H1 (cell line): Measurements from ENCODE around the gene EIF4E2. TPM values are rescaled to one million over a fixed set of nuclear protein-coding genes. Genes with fewer than 3 reads are reported as not detected.

ENCODE experiments used
- CTCF ChIA-PET: fragments of 300-600 bp; sonication (Branson Sonifier 250); formaldehyde crosslinking; loops from one replicate; lab custom pipeline; 2021; ENCODE audit not compliant: partially characterized antibody; lab: Charles Lee
- POLR2A ChIA-PET: fragments of 300-600 bp; sonication (Branson Sonifier 250); formaldehyde crosslinking; loops from one replicate; lab custom pipeline; 2021; ENCODE audit warnings: inconsistent platforms; ENCODE audit not compliant: partially characterized antibody; lab: Charles Lee
- DNase-seq, 2 experiments: peaks; one replicate each; pipeline versions ENCODE4 v3.0.0 to v3.0.0-alpha.2; 2010 to 2022; ENCODE audit warnings: low spot score in 2 of 2, low read depth in 1 of 2, mixed read lengths in 1 of 2
- FAIRE-seq: peaks from 2 replicates; lab custom pipeline; 2011; peaks lifted over from hg19 to GRCh38; lab: Jason Lieb, UNC
- H2AFZ ChIP-seq: 2 replicates; pipeline ENCODE4 v1.8.1; 2012; ENCODE audit warnings: low read length, inconsistent platforms
- H2AK5ac ChIP-seq: 2 replicates; pipeline ENCODE4 v1.6.1; 2013; ENCODE audit warnings: low read depth, low read length
- H2BK120ac ChIP-seq: replicated peaks from 2 replicates; pipeline ENCODE3; 2013; ENCODE audit warnings: low read depth, low read length, inconsistent platforms
- H2BK12ac ChIP-seq: 2 replicates; pipeline ENCODE4 v1.6.1; 2013; ENCODE audit warnings: low read depth, low read length
- H2BK15ac ChIP-seq: 2 replicates; pipeline ENCODE4 v1.6.1; 2013; ENCODE audit warnings: low read length
- H2BK20ac ChIP-seq: 2 replicates; pipeline ENCODE4 v1.6.1; 2013; ENCODE audit warnings: low read length
- H2BK5ac ChIP-seq: 2 replicates; pipeline ENCODE4 v1.6.1; 2013; ENCODE audit warnings: low read depth, low read length
- H3K14ac ChIP-seq: 2 replicates; pipeline ENCODE4 v1.6.1; 2013; ENCODE audit warnings: inconsistent platforms; ENCODE audit not compliant: insufficient read length
- H3K18ac ChIP-seq: 2 replicates; pipeline ENCODE4 v1.6.1; 2013; ENCODE audit warnings: low read length; ENCODE audit errors: extremely low read depth
- H3K23ac ChIP-seq: 2 replicates; pipeline ENCODE4 v1.6.1; 2013; ENCODE audit warnings: inconsistent platforms; ENCODE audit not compliant: insufficient read length
- H3K23me2 ChIP-seq: 2 replicates; pipeline ENCODE4 v1.6.1; 2013; ENCODE audit warnings: low read depth, low read length
- H3K27ac ChIP-seq: 2 replicates; pipeline ENCODE4 v1.6.1; 2011; ENCODE audit warnings: low read depth, low read length, inconsistent platforms
- H3K27me3 ChIP-seq, 4 experiments: replicated peaks in 1 of 4; 1 replicate in 1 of 4; 2 replicates in 3 of 4; pipeline versions ENCODE4 v1.6.1 to v1.8.1; 2011 to 2013; ENCODE audit warnings: low read length in 3 of 4, mild to moderate bottlenecking in 3 of 4, inconsistent platforms in 2 of 4, mixed read lengths in 2 of 4, moderate library complexity in 1 of 4; ENCODE audit not compliant: control insufficient read depth in 3 of 4, insufficient read depth in 3 of 4; ENCODE audit errors: extremely low read depth in 1 of 4
- H3K36me3 ChIP-seq, 4 experiments: 2 replicates each; pipeline versions ENCODE4 v1.6.1 to v1.8.1; 2011 to 2013; ENCODE audit warnings: mild to moderate bottlenecking in 4 of 4, low read length in 3 of 4, moderate library complexity in 2 of 4, control low read depth in 1 of 4, inconsistent platforms in 1 of 4; ENCODE audit not compliant: insufficient read depth in 4 of 4, control insufficient read depth in 2 of 4
- H3K4ac ChIP-seq: replicated peaks from 2 replicates; pipeline ENCODE3; 2013; ENCODE audit warnings: low read length, low read depth, mixed read lengths, inconsistent platforms; ENCODE audit not compliant: insufficient read length
- H3K4me1 ChIP-seq, 4 experiments: replicated peaks in 1 of 4; 1 replicate in 1 of 4; 2 replicates in 3 of 4; pipeline versions ENCODE4 v1.6.1 to v1.8.1; 2011 to 2013; ENCODE audit warnings: low read length in 3 of 4, inconsistent platforms in 2 of 4, mixed read lengths in 1 of 4; ENCODE audit not compliant: insufficient read depth in 4 of 4, control insufficient read depth in 3 of 4
- H3K4me2 ChIP-seq, 2 experiments: 2 replicates each; pipeline versions ENCODE4 v1.6.1 to v1.8.1; 2011 to 2013; ENCODE audit warnings: low read depth in 2 of 2, low read length in 2 of 2, control low read depth in 1 of 2, inconsistent platforms in 1 of 2, mild to moderate bottlenecking in 1 of 2; ENCODE audit not compliant: insufficient read depth in 1 of 2
- H3K4me3 ChIP-seq, 4 experiments: fragments of 200-600, 300-600 bp in 1 of 4; sonication (generic), shearing (Covaris generic), sonication (Bioruptor Twin) in 1 of 4; 2 replicates each; pipeline versions ENCODE4 v1.5.1 to v1.8.1; 2011 to 2016; ENCODE audit warnings: low read length in 4 of 4, low read depth in 3 of 4, control low read depth in 2 of 4, inconsistent platforms in 2 of 4, mild to moderate bottlenecking in 2 of 4, mixed read lengths in 1 of 4, moderate library complexity in 1 of 4; ENCODE audit not compliant: insufficient read depth in 2 of 4; ENCODE audit errors: extremely low read depth in 1 of 4
- H3K56ac ChIP-seq: replicated peaks from 2 replicates; pipeline ENCODE3; 2013; ENCODE audit warnings: low read depth, mild to moderate bottlenecking, mixed read lengths, low read length, inconsistent platforms; ENCODE audit not compliant: insufficient read length
- H3K79me1 ChIP-seq: 2 replicates; pipeline ENCODE4 v1.6.1; 2013; ENCODE audit warnings: low read depth, low read length, control low read depth
- H3K79me2 ChIP-seq, 2 experiments: 2 replicates each; pipeline versions ENCODE4 v1.6.1 to v1.8.1; 2012 to 2013; ENCODE audit warnings: low read length in 2 of 2, mild to moderate bottlenecking in 2 of 2, inconsistent platforms in 1 of 2; ENCODE audit not compliant: insufficient read depth in 2 of 2, control insufficient read depth in 1 of 2
- H3K9ac ChIP-seq, 4 experiments: replicated peaks in 1 of 4; 1 replicate in 1 of 4; 2 replicates in 3 of 4; pipeline versions ENCODE4 v1.6.1 to v1.8.1; 2011 to 2013; ENCODE audit warnings: low read depth in 3 of 4, low read length in 3 of 4, control low read depth in 2 of 4, mild to moderate bottlenecking in 2 of 4, moderate library complexity in 2 of 4, inconsistent platforms in 1 of 4; ENCODE audit errors: extremely low read depth in 1 of 4
- H3K9me3 ChIP-seq, 2 experiments: 2 replicates each; pipeline versions ENCODE4 v1.6.1 to v1.8.1; 2012 to 2013; ENCODE audit warnings: mild to moderate bottlenecking in 2 of 2, moderate library complexity in 2 of 2, control low read depth in 1 of 2, inconsistent platforms in 1 of 2, low read depth in 1 of 2, low read length in 1 of 2, mixed read lengths in 1 of 2; ENCODE audit not compliant: insufficient read depth in 2 of 2
- H4K20me1 ChIP-seq, 2 experiments: replicated peaks in 1 of 2; 2 replicates each; pipeline versions ENCODE3 to v1.8.1; 2011 to 2013; ENCODE audit warnings: inconsistent platforms in 2 of 2, low read length in 2 of 2, mild to moderate bottlenecking in 1 of 2; ENCODE audit not compliant: insufficient read depth in 2 of 2, control insufficient read depth in 1 of 2
- H4K5ac ChIP-seq: 2 replicates; pipeline ENCODE4 v1.6.1; 2013; ENCODE audit warnings: low read length, low read depth, mixed read lengths, inconsistent platforms; ENCODE audit not compliant: insufficient read length
- H4K8ac ChIP-seq: 2 replicates; pipeline ENCODE4 v1.8.0; 2013; ENCODE audit warnings: mild to moderate bottlenecking, moderate library complexity, low read length, inconsistent platforms; ENCODE audit not compliant: insufficient read depth; ENCODE audit errors: extremely low read depth
- H4K91ac ChIP-seq: replicated peaks from 2 replicates; pipeline ENCODE3; 2013; ENCODE audit warnings: low read length, mixed read lengths, inconsistent platforms; ENCODE audit not compliant: insufficient read length
- EZH2 ChIP-seq: fragments of 200-600 bp; sonication (generic); IDR thresholded peaks from 2 replicates; pipeline ENCODE4 v1.7.1; 2012; ENCODE audit warnings: low read depth, mild to moderate bottlenecking, moderate library complexity, low read length, inconsistent platforms; ENCODE audit not compliant: severe bottlenecking
- WGBS, 2 experiments: shearing (Covaris generic) in 1 of 2; methylation state at CpG; one replicate each; pipeline versions ENCODE4 v1.1.6 to v1.1.7; 2013 to 2015; ENCODE audit warnings: low lambda C conversion rate in 2 of 2, mixed read lengths in 2 of 2, inconsistent platforms in 1 of 2, low coverage in 1 of 2, missing lambda C conversion rate in 1 of 2; ENCODE audit not compliant: insufficient replicate concordance in 2 of 2, insufficient coverage in 1 of 2, insufficient read length in 1 of 2; ENCODE audit errors: extremely low coverage in 1 of 2, missing lambda C conversion rate in 1 of 2; 5-methylcytosine and 5-hydroxymethylcytosine counted together
- polyA plus RNA-seq, 7 experiments: library from polyadenylated mRNA; depleted of rRNA in 3 of 7; stranded (reverse) in 5 of 7; unstranded in 2 of 7; fragments of >200 nt in 5 of 7; fragments of 200-250 nt in 2 of 7; gene quantifications; 1 replicate in 5 of 7; 2 replicates in 1 of 7; 4 replicates in 1 of 7; pipeline versions ENCODE4 v1.2.1 to v1.2.3, GENCODE V29; 2011 to 2013; ENCODE audit warnings: missing spikeins in 2 of 7, mixed read lengths in 2 of 7
- total RNA-seq: library from RNA; stranded (reverse); fragmentation: NEBNext Ultra II Directional; extraction: Animal tissue kit (Norgen Biotek cat#: 25700); gene quantifications from 2 replicates; pipeline ENCODE4 v1.2.1, GENCODE V29; 2021

EIF4E2 gene
- total and polyA plus RNA-seq, 2 of the 8 experiments (the other 6 are each of a cell fraction or from before 2014, with no cell fraction given), result 39.4 to 114 TPM

DNA sequence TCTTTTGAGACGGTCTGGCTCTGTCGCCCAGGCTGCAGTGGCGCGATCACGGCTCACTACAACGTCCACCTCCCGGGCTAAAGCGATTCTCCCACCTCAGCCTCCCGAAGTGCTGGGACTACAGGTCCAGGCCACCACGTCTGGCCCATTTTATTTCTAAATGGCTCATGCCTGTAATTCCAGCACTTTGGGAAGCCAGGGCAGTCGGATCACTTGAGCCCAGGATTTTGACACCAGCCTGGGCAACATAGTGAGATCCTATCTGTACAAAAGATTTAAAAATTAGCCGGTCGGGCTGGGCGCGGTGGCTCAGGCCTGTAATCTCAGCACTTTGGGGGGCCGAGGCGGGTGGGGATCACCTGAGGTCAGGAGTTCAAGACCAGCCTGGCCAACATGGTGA is 56.5 kb downstream of the EIF4E2 start:
- Histone ChIP-seq H4K5ac (no peak overlapping the region), H3K4me1 (no peaks in the 10 kb centered on the region; a peak in 1 of 7 replicates)

More for the DNA sequence above, 56.5 kb downstream of the EIF4E2 start:
- no peak overlapping the region for H2BK5ac ChIP-seq
- POLR2A ChIA-PET, result interaction anchor here (0.6 kb wide), 2 partner anchors 14 to 680 kb away, joined by 3 to 4 read pairs; no protein-coding TSS in a partner anchor
- no peaks in the 10 kb centered on the region for H3K79me1 ChIP-seq
- no peak overlapping the region for H4K91ac ChIP-seq
- H3K36me3 ChIP-seq, result no peaks in the 10 kb centered on the region
- no peak overlapping the region for H3K14ac ChIP-seq
- H3K9me3 ChIP-seq, result no peaks in the 10 kb centered on the region
- no peak overlapping the region for H3K23ac ChIP-seq
- no peak overlapping the region for H3K4me2 ChIP-seq
- no peaks in the 10 kb centered on the region for H3K79me2 ChIP-seq
- H2AFZ ChIP-seq, result no peak overlapping the region
- no peak overlapping the region for H3K4me3 ChIP-seq
- H2BK15ac ChIP-seq, result no peak overlapping the region
- H2AK5ac ChIP-seq, result no peak overlapping the region
- no peak overlapping the region for H2BK20ac ChIP-seq
- CTCF ChIA-PET, result interaction anchor here (0.6 to 1.3 kb wide), 11 partner anchors 14 to 260 kb away, joined by 3 to 6 read pairs (median 3); no protein-coding TSS in a partner anchor
- H3K27ac ChIP-seq, result no peak overlapping the region
- H3K18ac ChIP-seq, result no peak overlapping the region
- no peak overlapping the region for H3K56ac ChIP-seq
- no peaks in the 10 kb centered on the region for H3K27me3 ChIP-seq
- no peak overlapping the region for H2BK12ac ChIP-seq
- no peak overlapping the region for H4K8ac ChIP-seq
- H4K20me1 ChIP-seq, result no peaks in the 10 kb centered on the region
- H2BK120ac ChIP-seq, result no peak overlapping the region
- 0 out of 2 replicates have a peak, but pooled peaks cover 2% of the 10 kb centered on the region for H3K23me2 ChIP-seq
- DNase-seq (no peak), FAIRE-seq (no peak)
- no peak overlapping the region for H3K9ac ChIP-seq
- whole genome bisulfite sequencing, 2 experiments, result 92% methylated on average over 15 of the region's 17 CpGs; no CpG with 5 or more reads in 1 of the 2 experiments
- H3K4ac ChIP-seq, result no peak overlapping the region
- TF ChIP-seq EZH2, result no peak
